Measurements from ENCODE around the gene INHA. TPM values are rescaled to one million over a fixed set of nuclear protein-coding genes. Genes with fewer than 3 reads are reported as not detected.

INHA gene
- total and polyA plus RNA-seq, 5 donors from 2014 or later, result not detected

- Histone ChIP-seq H3K4me3 (ENCODE audit: low read depth, low read length) (no peak overlapping the region), H3K9me3 (ENCODE audit: control insufficient read depth in 2 of 2, low read length in 2 of 2) (no peaks in the 10 kb centered on the region), H3K4me1 (ENCODE audit: control insufficient read depth, insufficient read depth, low read length, poor library complexity, severe bottlenecking) (no peaks in the 10 kb centered on the region), H3K27ac (ENCODE audit: insufficient read depth, low read length, poor library complexity, severe bottlenecking) (no peak overlapping the region), H3K36me3 (ENCODE audit: control insufficient read depth, insufficient read depth, low read length) (peaks cover 18% of the 10 kb centered on the region), H3K27me3 (ENCODE audit: control insufficient read depth, insufficient read depth, low read length) (no peaks in the 10 kb centered on the region)
- Mint-ChIP-seq H3K36me3 (peaks cover 29% of the 10 kb centered on the region), H3K27ac (peak overlapping the region in 1 of 3 donors; percentile 62), H3K4me1 (peaks cover 0 to 15% (median 6%) of the 10 kb centered on the region in 4 donors), H3K27me3 (no peaks in the 10 kb centered on the region), H3K4me3 (peak overlapping the region in 2 of 4 donors; percentile 11 to 36), H3K9me3 (no peaks in the 10 kb centered on the region)
- DNase-seq (no peak), ATAC-seq (ENCODE audit: low read depth in 2 of 2) (no peak)
Observed at GRCh38 chr2:219615036-219615435, 42.9 kb downstream of the INHA start.

GRCh38 chr2:219615894-219616293 lies 43.8 kb downstream of the INHA start:
- no peak for ATAC-seq (ENCODE audit: low read depth in 2 of 2)
- no peak overlapping the region for H3K4me3 ChIP-seq (ENCODE audit: low read depth, low read length)
- Mint-ChIP-seq H3K27ac (no peak overlapping the region), H3K4me3 (no peak overlapping the region), H3K36me3 (peaks cover 25% of the 10 kb centered on the region), H3K27me3 (peaks cover 5% of the 10 kb centered on the region), H3K9me3 (no peaks in the 10 kb centered on the region), H3K4me1 (peaks cover 0 to 15% (median 6%) of the 10 kb centered on the region in 4 donors)
- no peak for DNase-seq
- no peaks in the 10 kb centered on the region for H3K9me3 ChIP-seq (ENCODE audit: control insufficient read depth in 2 of 2, low read length in 2 of 2)
- H3K36me3 ChIP-seq (ENCODE audit: control insufficient read depth, insufficient read depth, low read length), result peaks cover 16% of the 10 kb centered on the region
- no peaks in the 10 kb centered on the region for H3K27me3 ChIP-seq (ENCODE audit: control insufficient read depth, insufficient read depth, low read length)
- H3K27ac ChIP-seq (ENCODE audit: insufficient read depth, low read length, poor library complexity, severe bottlenecking), result no peak overlapping the region
- no peaks in the 10 kb centered on the region for H3K4me1 ChIP-seq (ENCODE audit: control insufficient read depth, insufficient read depth, low read length, poor library complexity, severe bottlenecking)

- no peak for DNase-seq
- no peak overlapping the region for H3K27ac ChIP-seq (ENCODE audit: insufficient read depth, low read length, poor library complexity, severe bottlenecking)
- H3K27me3 ChIP-seq (ENCODE audit: control insufficient read depth, insufficient read depth, low read length), result no peaks in the 10 kb centered on the region
- H3K36me3 ChIP-seq (ENCODE audit: control insufficient read depth, insufficient read depth, low read length), result peaks cover 15% of the 10 kb centered on the region
- H3K4me1 ChIP-seq (ENCODE audit: control insufficient read depth, insufficient read depth, low read length, poor library complexity, severe bottlenecking), result no peaks in the 10 kb centered on the region
- Mint-ChIP-seq H3K27me3 (peaks cover 5% of the 10 kb centered on the region), H3K27ac (peak overlapping the region in 1 of 3 donors; percentile 43), H3K36me3 (peaks cover 19% of the 10 kb centered on the region), H3K4me3 (no peak overlapping the region), H3K9me3 (no peaks in the 10 kb centered on the region), H3K4me1 (peaks cover 0 to 12% (median 6%) of the 10 kb centered on the region in 4 donors)
- H3K9me3 ChIP-seq (ENCODE audit: control insufficient read depth in 2 of 2, low read length in 2 of 2), result no peaks in the 10 kb centered on the region
- no peak overlapping the region for H3K4me3 ChIP-seq (ENCODE audit: low read depth, low read length)
- ATAC-seq (ENCODE audit: low read depth in 2 of 2), result no peak
Observed at GRCh38 chr2:219616550-219616949, 44.4 kb downstream of the INHA start.

GRCh38 chr2:219618733-219619122 lies 46.6 kb downstream of the INHA start:
- Mint-ChIP-seq H3K27me3 (peaks cover 14% of the 10 kb centered on the region), H3K4me1 (peaks cover 0 to 3% (median 0%) of the 10 kb centered on the region in 4 donors), H3K9me3 (no peaks in the 10 kb centered on the region), H3K36me3 (peaks cover 11% of the 10 kb centered on the region), H3K27ac (no peak overlapping the region), H3K4me3 (no peak overlapping the region)
- H3K4me1 ChIP-seq (ENCODE audit: control insufficient read depth, insufficient read depth, low read length, poor library complexity, severe bottlenecking), result no peaks in the 10 kb centered on the region
- peaks cover 8% of the 10 kb centered on the region for H3K36me3 ChIP-seq (ENCODE audit: control insufficient read depth, insufficient read depth, low read length)
- no peaks in the 10 kb centered on the region for H3K9me3 ChIP-seq (ENCODE audit: control insufficient read depth in 2 of 2, low read length in 2 of 2)
- peaks cover 5% of the 10 kb centered on the region for H3K27me3 ChIP-seq (ENCODE audit: control insufficient read depth, insufficient read depth, low read length)
- ATAC-seq (ENCODE audit: low read depth in 2 of 2), result no peak
- H3K27ac ChIP-seq (ENCODE audit: insufficient read depth, low read length, poor library complexity, severe bottlenecking), result no peak overlapping the region
- no peak overlapping the region for H3K4me3 ChIP-seq (ENCODE audit: low read depth, low read length)
- DNase-seq, result no peak

GRCh38 chr2:219619235-219619634 lies 47.1 kb downstream of the INHA start:
- no peak overlapping the region for H3K27ac Mint-ChIP-seq
- peaks cover 5% of the 10 kb centered on the region for H3K27me3 ChIP-seq (ENCODE audit: control insufficient read depth, insufficient read depth, low read length)
- peaks cover 8% of the 10 kb centered on the region for H3K36me3 ChIP-seq (ENCODE audit: control insufficient read depth, insufficient read depth, low read length)
- H3K4me3 Mint-ChIP-seq, result no peak overlapping the region
- ATAC-seq (ENCODE audit: low read depth in 2 of 2), result no peak
- no peak overlapping the region for H3K27ac ChIP-seq (ENCODE audit: insufficient read depth, low read length, poor library complexity, severe bottlenecking)
- H3K4me1 ChIP-seq (ENCODE audit: control insufficient read depth, insufficient read depth, low read length, poor library complexity, severe bottlenecking), result no peaks in the 10 kb centered on the region
- H3K4me3 ChIP-seq (ENCODE audit: low read depth, low read length), result no peak overlapping the region
- H3K9me3 ChIP-seq (ENCODE audit: control insufficient read depth in 2 of 2, low read length in 2 of 2), result no peaks in the 10 kb centered on the region
- H3K36me3 Mint-ChIP-seq, result peaks cover 10% of the 10 kb centered on the region
- peaks cover 14% of the 10 kb centered on the region for H3K27me3 Mint-ChIP-seq
- H3K4me1 Mint-ChIP-seq, result peaks cover 0 to 3% (median 0%) of the 10 kb centered on the region in 4 donors
- no peaks in the 10 kb centered on the region for H3K9me3 Mint-ChIP-seq
- DNase-seq, result no peak

- no peak for ATAC-seq (ENCODE audit: low read depth in 2 of 2)
- peaks cover 4% of the 10 kb centered on the region for H3K36me3 ChIP-seq (ENCODE audit: control insufficient read depth, insufficient read depth, low read length)
- no peak for DNase-seq
- H3K4me1 ChIP-seq (ENCODE audit: control insufficient read depth, insufficient read depth, low read length, poor library complexity, severe bottlenecking), result no peaks in the 10 kb centered on the region
- H3K9me3 Mint-ChIP-seq, result no peaks in the 10 kb centered on the region
- H3K27ac ChIP-seq (ENCODE audit: insufficient read depth, low read length, poor library complexity, severe bottlenecking), result no peak overlapping the region
- H3K27me3 ChIP-seq (ENCODE audit: control insufficient read depth, insufficient read depth, low read length), result peaks cover 6% of the 10 kb centered on the region
- no peak overlapping the region for H3K4me3 Mint-ChIP-seq
- no peaks in the 10 kb centered on the region for H3K36me3 Mint-ChIP-seq
- H3K4me3 ChIP-seq (ENCODE audit: low read depth, low read length), result no peak overlapping the region
- H3K9me3 ChIP-seq (ENCODE audit: control insufficient read depth in 2 of 2, low read length in 2 of 2), result no peaks in the 10 kb centered on the region
- H3K27me3 Mint-ChIP-seq, result peaks cover 25% of the 10 kb centered on the region
- no peak overlapping the region for H3K27ac Mint-ChIP-seq
- H3K4me1 Mint-ChIP-seq, result no peaks in the 10 kb centered on the region
Observed at GRCh38 chr2:219620546-219620945, 48.4 kb downstream of the INHA start.

- no peak for DNase-seq
- no peak for ATAC-seq (ENCODE audit: low read depth in 2 of 2)
- Mint-ChIP-seq H3K27ac (peak overlapping the region in 1 of 3 donors; percentile 65), H3K4me1 (peaks cover 0 to 5% (median 0%) of the 10 kb centered on the region in 4 donors), H3K9me3 (no peaks in the 10 kb centered on the region), H3K4me3 (no peak overlapping the region), H3K27me3 (peaks cover 35% of the 10 kb centered on the region), H3K36me3 (peaks cover 3% of the 10 kb centered on the region)
- Histone ChIP-seq H3K36me3 (ENCODE audit: control insufficient read depth, insufficient read depth, low read length) (no peaks in the 10 kb centered on the region), H3K27me3 (ENCODE audit: control insufficient read depth, insufficient read depth, low read length) (peaks cover 11% of the 10 kb centered on the region), H3K27ac (ENCODE audit: insufficient read depth, low read length, poor library complexity, severe bottlenecking) (no peak overlapping the region), H3K4me1 (ENCODE audit: control insufficient read depth, insufficient read depth, low read length, poor library complexity, severe bottlenecking) (no peaks in the 10 kb centered on the region), H3K4me3 (ENCODE audit: low read depth, low read length) (no peak overlapping the region), H3K9me3 (ENCODE audit: control insufficient read depth in 2 of 2, low read length in 2 of 2) (no peaks in the 10 kb centered on the region)
Observed at GRCh38 chr2:219621935-219622334, 49.8 kb downstream of the INHA start.

- Mint-ChIP-seq H3K4me1 (peaks cover 0 to 7% (median 0%) of the 10 kb centered on the region in 4 donors), H3K27ac (no peak overlapping the region), H3K36me3 (peaks cover 4% of the 10 kb centered on the region), H3K9me3 (no peaks in the 10 kb centered on the region), H3K4me3 (no peak overlapping the region), H3K27me3 (peaks cover 38% of the 10 kb centered on the region)
- no peak for ATAC-seq (ENCODE audit: low read depth in 2 of 2)
- H3K36me3 ChIP-seq (ENCODE audit: control insufficient read depth, insufficient read depth, low read length), result no peaks in the 10 kb centered on the region
- no peak overlapping the region for H3K27ac ChIP-seq (ENCODE audit: insufficient read depth, low read length, poor library complexity, severe bottlenecking)
- H3K27me3 ChIP-seq (ENCODE audit: control insufficient read depth, insufficient read depth, low read length), result peaks cover 12% of the 10 kb centered on the region
- H3K4me3 ChIP-seq (ENCODE audit: low read depth, low read length), result no peak overlapping the region
- no peak for DNase-seq
- no peaks in the 10 kb centered on the region for H3K4me1 ChIP-seq (ENCODE audit: control insufficient read depth, insufficient read depth, low read length, poor library complexity, severe bottlenecking)
- H3K9me3 ChIP-seq (ENCODE audit: control insufficient read depth in 2 of 2, low read length in 2 of 2), result no peaks in the 10 kb centered on the region
Observed at GRCh38 chr2:219622472-219622871, 50.4 kb downstream of the INHA start.
